ENCODE results near the gene JPH3.
"Not testable (repeated sequence)": the region's sequence is repeated elsewhere in the genome, so short reads cannot be mapped to it uniquely, and the experiment has no call there.

The JPH3 gene

GRCh38 chr16:87701078-87701460 lies 98.8 kb downstream of the JPH3 start:
- no peak for DNase-seq

GRCh38 chr16:87701505-87701921 lies 99.2 kb downstream of the JPH3 start:
- no peak for DNase-seq

- no peak for DNase-seq
These were observed 100.1 kb downstream of the JPH3 start for GRCh38 chr16:87702325-87702811.

GRCh38 chr16:87703071-87703470 lies 100.8 kb downstream of the JPH3 start:
- DNase-seq = no peak

GRCh38 chr16:87703835-87704375 lies 101.6 kb downstream of the JPH3 start:
- no peak for DNase-seq

DNA sequence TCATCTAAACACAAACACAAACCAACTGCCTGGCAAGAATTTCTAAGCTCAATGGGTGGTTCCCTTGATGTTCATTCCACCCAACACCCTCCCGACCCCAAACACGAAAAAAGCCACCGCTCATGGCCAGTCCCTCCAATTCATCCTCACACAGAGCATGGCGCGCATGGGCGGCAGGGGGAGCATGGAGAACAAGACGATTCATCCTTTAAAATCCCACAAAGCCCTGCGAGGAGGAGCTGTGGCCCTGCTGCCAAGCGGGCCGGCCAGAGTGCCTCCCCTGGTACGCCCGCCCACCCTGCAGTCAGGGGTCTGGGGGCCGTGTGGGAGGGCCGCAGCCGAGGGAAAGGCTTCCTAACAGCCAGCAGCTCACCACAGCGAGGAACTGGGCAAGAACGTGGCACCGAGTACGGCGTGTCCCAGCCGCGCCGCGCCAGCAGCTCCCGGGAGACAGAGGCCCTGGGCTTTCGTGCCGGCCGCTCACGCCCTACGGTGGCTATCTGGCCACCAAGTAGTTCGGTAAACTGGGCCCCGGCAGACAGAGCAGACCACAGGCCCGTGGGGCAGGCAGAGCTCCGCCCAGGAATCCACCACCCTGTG lies 102.5 kb downstream of the JPH3 start:
- no peak for DNase-seq

GRCh38 chr16:87705771-87706277 lies 103.5 kb downstream of the JPH3 start:
- DNase-seq = no peak

DNA sequence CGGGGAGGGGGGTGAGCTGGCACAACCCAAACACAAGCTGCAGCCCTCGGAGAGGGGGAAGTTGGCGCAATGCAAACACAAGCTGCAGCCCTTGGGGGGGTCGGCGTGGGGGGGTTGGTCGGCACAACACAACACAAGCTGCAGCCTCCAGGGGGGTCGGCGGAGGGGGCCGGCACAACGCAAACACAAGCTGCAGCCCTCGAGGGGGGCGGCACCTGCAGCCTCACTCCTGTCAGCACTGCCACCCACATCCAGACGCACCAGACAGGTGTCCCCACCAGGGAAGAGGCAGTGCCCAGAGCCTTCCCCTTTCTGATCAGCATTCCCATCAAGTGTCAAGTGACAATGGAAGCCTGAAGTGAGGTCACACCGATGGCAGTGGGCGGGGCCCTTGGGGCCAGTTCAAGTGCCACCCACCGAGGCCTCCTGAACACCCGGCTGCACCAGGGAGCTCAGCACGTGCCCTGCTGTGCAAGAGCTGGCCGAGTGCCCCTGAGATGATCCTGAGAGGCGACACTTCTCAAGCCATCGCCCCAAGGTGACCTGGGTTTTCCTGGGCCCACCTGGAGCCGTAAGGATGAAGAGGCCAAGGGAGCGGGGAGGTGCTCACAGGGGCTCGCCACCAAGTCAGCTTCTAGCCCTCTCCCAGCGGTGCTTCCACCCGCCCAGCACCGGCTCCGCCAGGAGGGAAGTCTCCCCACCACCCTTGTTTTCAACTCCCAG lies 104.1 kb downstream of the JPH3 start:
- DNase-seq = no peak

DNA sequence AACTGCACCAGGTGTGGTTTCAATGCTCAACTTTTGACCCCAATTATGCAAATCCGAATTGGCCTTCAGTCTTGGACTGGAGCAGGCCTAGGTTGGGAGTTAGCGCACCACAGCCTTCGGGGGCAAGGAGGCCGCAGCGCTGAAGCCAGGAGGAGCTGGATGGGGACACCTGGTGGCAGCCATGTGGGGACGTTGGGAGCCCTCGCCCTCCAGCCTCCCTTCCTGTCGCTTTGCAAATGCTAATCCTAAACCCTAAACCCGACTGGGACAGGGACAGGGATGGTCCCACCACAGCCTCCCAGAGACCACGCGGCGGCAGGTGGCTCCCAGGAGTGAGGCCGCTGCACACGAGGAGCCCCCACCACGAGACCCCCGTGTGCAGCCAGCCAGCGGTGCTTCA lies 104.8 kb downstream of the JPH3 start:
- no peak for DNase-seq

- no peak for DNase-seq
These were observed 105.6 kb downstream of the JPH3 start for GRCh38 chr16:87707714-87708580.

- no peak for DNase-seq
These were observed 106.8 kb downstream of the JPH3 start for GRCh38 chr16:87708881-87709638.

DNA sequence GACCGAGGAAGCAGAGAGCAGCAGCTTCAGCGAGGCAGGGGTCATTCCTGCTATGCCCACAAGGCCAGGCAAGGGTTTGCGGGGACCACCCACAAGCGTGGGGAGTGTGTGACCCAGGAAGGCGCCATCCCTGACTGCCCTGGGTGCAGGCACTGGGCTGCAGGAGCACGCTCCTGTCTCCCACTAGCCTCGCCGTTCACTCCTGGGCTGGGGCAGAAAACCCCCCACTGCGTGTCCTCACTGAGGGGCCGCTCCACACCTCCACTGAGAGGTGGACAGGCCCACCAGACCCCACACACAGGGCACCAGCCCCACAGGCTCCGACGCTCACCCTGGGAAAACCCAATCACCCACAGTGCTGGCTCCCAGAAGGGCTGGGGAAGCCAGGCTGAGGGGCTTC lies 107.4 kb downstream of the JPH3 start:
- no peak for DNase-seq

GRCh38 chr16:87710887-87711286 lies 108.6 kb downstream of the JPH3 start:
- no peak for DNase-seq

- no peak for DNase-seq
These were observed 110.0 kb downstream of the JPH3 start for GRCh38 chr16:87712184-87712762.

- no peak for DNase-seq
These were observed 111.3 kb downstream of the JPH3 start for GRCh38 chr16:87713451-87714229.

DNA sequence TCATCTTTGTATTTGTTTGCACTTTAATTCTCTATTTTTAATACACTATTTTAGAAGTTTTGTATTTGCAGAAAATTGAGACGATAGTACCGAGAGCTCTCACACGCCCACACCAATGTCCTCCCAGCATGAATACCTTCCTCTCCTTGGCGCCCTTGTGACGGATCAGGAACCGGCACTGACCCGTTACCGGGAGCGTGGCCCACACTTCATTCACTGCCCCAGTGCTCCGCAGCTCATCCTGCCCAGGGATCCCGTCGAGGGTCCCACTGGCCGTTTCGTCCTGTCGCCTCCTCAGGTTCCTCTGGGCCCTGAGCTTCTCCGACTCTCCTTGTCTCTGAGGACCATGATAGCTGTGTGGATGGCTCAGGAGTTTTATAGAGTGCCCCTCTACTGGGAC lies 112.9 kb downstream of the JPH3 start:
- DNase-seq = no peak

DNA sequence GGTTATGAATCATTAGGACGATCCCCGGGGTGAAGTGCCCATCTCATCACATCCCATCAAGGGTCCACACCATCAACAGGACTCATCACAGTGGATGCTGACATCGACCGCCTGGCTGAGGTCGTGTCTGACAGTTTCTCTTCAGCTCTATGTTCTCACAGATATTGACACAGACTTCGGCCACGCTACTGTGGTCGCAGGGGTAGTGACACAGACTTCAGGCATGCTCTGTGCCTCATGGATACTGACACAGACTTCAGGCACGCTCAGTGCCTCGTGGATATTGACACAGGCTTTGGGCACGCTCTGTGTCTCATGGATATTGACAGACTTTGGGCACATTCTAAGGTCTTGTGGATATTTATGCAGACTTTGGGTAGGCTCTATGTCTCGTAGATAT lies 113.3 kb downstream of the JPH3 start:
- no peak for DNase-seq

GRCh38 chr16:87718831-87719230 lies 116.5 kb downstream of the JPH3 start:
- DNase-seq = not testable (repeated sequence)

DNA sequence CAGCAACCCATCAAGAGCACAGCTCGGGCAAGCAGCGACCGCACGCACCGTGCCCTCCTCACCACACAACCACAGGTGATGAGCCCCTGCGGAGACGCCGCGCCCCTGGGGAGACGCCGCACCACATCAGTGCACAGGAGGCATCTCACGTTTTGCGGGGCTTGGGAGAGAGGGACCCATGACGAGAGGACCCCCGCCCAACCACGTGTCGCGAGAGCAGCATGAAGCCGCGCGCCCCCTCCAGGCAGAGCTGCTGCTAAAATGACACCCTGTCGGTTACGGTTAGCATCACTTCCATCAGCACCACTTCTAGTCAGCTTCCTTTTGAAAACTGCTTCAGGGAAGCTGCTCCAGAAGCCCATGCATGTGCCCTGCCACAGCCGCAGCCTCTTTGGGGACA lies 118.1 kb downstream of the JPH3 start:
- no peak for DNase-seq

DNA sequence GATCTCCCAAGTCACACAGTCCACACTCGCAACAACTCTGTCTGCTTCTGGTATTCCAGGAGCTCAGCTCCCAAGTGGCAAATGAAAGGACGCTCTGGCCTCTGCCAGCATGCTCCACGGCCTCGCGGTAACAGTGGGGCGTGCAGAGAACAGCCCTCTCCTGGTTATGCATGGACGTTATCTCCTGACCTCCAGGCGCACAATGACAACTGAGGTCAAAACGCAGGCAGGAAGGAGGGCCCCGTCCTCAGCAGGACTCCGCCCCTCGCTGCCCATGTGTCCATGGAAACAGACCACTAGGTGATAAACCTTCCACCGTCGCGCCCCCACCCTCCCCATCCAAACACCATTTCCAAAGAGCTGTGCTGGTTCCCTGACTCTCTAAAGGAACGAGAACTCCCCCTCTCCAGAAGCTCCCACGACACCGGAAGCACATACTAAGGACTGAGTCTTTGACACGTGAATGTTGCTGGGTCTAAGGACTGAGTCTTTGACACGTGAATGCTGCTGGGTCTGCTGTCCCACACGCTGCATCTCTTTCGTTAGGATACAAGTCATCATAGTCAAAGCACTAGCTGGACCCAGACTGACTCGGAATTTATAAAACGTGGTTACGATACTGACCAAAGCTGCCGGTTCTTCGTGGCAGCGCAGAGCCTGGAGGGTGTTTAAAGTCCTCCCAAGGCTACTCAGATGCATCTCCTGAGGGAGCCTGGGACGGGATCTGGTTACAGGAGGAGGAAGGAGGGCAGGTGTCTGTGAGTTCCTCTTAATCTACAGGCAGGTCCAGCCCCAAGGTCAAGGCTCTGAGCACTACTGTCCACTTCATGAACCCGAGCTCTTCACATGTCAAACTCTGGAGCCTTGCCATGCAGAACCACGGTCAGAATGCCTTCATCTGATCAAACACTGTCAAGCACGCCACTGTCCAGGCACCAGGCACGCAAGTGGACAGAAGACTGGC lies 119.6 kb downstream of the JPH3 start:
- no peak for DNase-seq

Data from NCI-H226 (cell line).